ENCODE results near the gene RNF44.
A peak's percentile ranks its signal among the peaks of the same experiment; 100 is the strongest.

Gene RNF44

DNA sequence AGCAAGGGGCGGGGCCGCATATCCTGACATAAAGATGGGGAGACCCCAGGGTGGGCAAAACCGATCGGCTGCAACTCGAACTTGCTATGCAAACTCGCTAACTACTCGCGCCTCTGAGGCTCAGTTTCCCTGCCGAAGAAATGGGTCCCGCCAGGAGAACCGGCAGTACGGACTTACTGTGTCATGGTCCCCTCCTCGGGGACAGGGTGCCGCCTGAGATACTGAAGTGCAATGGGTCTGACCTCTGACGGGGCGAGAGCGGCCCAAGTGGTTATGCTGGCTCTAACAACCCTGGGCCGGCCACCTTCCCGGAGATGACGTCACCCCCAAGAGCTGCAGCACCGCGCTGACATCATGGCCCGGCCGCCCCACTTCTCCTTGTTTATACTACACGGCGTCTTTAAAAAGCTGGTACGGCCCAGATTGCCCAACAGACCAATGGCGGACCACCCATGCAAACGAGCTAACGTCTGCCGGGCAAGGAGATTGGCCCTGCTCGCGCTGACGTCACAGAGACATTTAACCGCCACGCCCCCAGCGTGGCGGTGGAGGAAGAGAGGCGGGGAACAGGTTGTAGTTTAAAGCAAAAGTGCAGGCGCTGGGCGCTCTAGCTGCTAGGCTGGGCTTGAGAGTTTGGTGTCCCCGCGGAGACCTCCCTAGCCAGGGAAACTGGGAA is 490 bp upstream of the RNF44 start:
- DNase-seq (ENCODE audit: low read depth, low spot score) = peak; percentile 98

DNA sequence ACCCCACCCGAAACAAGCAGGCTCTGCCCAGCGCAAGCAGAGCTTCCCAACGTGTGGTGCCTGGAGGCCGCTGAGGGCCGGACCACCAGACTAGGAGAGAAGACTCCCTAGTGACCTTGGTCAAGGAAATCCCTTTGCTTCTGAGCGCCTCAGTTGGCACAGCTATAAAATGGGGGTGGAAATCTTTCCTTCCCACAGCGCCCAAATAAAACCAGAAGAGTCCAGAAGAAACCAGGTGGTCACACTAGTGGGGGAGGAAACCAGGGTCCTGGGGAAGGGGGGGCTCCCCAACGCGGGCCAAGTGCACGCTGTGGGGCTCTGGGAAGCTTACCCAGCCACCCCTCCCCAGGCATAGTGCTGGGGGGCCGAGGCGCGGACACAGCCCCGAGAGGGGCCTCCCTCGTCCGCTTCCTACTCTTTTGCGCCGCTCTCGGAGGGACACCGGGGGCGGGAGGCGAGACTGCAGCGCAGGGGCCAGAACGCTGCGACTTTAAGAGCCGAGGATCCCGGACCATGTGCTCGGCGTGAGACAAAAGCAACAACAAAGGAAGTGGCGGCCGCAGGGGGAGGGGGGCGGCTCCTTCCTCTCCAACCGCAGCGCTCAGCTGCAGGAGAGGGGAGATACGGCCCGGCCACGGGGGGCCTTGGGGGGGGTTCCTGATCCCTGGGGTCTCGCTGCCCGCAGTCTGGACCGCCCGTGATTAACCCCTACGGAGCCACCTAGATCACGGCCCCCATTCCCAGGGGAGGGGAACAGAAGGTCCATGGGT is 885 bp downstream of the RNF44 start:
- DNase-seq (ENCODE audit: low read depth, low spot score) = no peak

More for the DNA sequence above, 490 bp upstream of the RNF44 start:
- peak overlapping the region; percentile 93 for H3K27ac ChIP-seq

DNA sequence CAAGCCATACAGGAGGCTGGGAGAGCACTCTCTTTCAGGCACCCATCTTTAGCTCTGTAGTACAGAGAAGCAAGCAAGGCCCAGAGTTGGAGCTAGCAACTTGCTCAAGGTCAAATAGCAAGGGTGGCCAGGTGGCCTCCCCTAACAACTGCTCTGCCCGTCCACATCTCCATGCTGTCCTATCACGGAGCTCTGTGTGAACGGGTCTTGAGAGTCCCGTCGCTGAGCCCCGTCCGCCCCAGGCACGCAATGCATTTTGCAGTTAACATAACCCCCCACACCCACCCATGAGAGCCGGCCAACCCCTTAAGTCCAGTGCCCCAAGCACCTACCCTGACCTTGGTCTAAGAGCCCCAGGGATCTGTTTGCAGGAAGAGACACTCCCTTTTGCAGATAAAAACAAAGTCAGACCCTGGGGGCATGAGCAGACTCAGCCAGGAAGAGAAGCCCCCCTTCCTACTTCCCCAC is 1.5 kb downstream of the RNF44 start:
- DNase-seq (ENCODE audit: low read depth, low spot score) = no peak

More for the DNA sequence above, 885 bp downstream of the RNF44 start:
- H3K27ac ChIP-seq = peak overlapping the region; percentile 93

DNA sequence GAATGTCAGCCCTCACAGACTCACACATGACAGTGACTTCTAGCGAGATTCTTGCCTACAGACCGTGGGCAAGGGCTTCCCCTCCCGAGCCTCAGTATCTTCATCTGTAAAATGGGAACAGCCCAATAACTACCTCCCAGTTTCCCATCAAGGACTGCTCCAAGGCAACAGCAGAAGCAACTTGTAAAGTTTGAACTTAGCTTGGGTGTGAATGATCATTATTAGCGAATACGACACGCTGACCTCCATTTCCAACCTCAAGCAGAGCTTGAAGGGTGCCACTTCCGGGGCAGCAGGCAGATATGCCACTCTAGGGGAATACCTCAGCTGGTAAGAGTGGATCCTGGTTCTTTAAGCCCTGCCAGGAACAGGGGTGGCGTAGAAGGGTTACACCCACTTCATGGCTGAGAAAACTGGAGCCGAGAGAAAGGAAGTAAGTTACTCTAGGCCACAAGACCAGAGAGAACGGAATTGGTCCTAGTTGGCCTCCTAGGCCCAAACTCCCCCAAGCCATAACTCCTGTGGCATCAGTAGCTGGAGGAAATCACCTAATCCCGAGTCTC is 2.0 kb downstream of the RNF44 start:
- no peak for DNase-seq (ENCODE audit: low read depth, low spot score)
- peak overlapping the region; percentile 93 for H3K27ac ChIP-seq

More for the DNA sequence above, 1.5 kb downstream of the RNF44 start:
- H3K27ac ChIP-seq = peak overlapping the region; percentile 93

DNA sequence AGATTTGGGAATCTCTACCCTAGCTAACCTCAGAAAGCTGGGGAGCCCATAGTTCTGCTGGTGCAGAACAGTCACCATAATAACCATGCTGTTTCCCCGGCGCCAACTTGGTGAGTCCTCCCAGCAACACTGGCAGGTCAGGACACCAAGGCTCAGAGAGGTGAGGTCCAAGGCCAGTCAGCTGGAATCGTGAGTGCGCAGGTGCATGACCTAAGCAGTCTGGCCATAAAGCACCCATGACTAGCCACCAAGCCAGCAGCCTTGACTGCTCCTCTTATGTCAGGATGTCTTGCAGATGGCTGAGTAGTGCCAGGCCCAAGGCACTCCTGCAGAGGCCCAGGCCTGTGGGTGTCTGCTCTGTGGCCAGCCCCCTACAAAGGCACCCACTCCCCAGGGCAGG is 2.6 kb downstream of the RNF44 start:
- peak overlapping the region; percentile 93 for H3K27ac ChIP-seq
- DNase-seq (ENCODE audit: low read depth, low spot score) = no peak

DNA sequence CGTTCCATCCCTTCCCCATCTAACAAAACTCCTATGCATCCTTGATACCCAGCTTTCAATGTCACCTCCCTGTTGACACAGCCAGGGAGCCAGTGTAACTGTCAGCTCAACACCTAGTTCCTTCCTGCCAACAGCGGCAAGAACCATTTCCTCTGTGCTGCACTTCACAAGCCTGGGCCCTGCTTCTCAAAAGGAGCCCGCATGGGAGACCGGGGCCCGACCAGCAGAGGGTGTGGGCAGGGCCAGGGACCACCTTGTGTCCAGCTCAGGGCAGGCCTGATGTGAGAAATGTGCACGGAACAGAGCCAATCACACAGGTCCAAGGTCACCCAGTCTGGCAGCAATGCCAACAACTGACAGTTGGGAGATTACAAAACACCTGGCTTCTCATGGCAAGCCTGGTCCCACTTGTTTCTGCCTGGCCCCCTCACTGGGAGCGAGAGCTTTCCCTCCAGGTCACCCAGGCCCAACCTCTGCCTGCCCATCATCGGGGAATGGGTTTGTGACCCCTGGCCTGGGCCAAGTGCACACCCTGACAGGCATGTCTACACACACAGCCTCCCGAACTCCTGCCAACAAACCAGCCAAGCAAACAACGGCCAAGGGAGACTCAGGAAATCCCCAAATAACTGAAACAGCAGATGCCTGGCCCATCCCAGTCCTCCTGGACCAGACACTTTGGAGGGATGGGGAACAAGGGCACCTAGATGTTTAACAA is 3.1 kb downstream of the RNF44 start:
- peak overlapping the region; percentile 93 for H3K27ac ChIP-seq

DNA sequence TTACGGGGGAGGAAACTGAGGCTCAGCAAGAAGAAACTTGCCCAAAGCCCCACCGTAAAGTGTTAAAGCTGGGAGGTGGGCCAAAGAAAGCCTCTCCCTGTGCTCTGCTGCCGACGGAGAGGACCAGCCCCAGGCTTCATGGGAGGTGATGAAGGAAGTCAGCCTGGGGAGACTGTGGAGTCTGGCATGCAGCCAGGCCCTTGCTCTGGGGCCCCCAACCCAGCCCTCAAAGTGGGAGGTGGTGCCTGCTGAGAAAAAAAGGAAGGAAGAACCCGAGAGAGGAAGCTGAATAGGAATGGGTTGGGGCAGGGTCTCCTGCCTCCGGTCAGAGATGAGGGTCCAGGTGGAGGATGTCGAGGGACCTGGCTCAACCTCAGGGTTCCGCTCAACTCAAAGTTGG is 3.8 kb downstream of the RNF44 start:
- peak overlapping the region; percentile 93 for H3K27ac ChIP-seq

More for the DNA sequence above, 3.1 kb downstream of the RNF44 start:
- no peak for DNase-seq (ENCODE audit: low read depth, low spot score)

DNA sequence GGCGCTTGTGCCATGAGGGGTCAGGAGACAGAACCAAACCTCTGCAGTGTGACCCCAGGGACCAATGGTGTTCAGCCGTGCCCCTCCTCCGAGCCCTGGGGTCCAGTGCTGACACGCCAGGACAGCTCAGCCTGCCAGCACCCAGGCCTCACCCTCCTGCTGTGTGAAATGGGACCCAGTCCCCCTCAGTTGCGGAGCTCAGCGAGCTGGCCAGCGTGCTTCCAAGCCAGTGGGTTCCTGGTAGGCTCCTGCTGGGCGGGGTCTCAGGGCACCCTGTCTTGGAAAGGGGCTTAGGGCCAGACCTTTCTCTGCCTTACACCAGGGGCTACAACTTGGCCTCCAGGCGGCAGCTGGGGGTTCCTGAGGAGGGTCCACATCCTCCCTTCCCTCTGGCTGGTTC is 4.4 kb downstream of the RNF44 start:
- no peak overlapping the region for H3K27ac ChIP-seq
- no peak for DNase-seq (ENCODE audit: low read depth, low spot score)

More for the DNA sequence above, 3.8 kb downstream of the RNF44 start:
- DNase-seq (ENCODE audit: low read depth, low spot score) = no peak

DNA sequence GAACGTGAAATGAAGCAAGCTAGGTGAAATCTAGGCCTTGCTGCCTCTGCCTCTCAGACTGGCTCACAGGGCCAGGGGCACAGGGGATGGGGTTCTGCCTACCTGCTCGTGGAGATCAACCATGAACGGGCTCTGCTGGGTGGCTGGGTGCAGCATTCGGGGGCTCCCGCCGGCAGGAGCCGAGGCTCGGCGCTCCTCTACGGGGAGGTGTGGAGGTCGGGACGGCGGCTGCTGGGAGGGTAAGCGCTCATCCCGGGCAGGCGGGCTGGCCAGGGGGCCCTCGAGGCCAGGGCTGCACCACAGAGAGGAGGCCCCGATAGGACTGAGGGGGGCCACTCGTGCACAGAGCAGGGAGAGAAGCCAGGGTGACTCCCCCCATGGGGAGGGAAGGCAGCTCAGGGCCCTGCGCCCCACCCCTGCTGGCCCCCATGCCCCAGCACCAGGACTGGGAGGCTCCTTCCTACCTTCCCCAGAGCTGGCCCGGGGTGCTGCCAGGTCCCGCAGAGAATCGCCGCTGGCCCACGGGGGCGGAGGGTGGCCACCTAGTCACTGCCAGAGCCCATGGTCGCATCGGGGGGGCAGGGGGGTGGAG is 5.2 kb downstream of the RNF44 start:
- DNase-seq (ENCODE audit: low read depth, low spot score) = no peak
- H3K27ac ChIP-seq = no peak overlapping the region

DNA sequence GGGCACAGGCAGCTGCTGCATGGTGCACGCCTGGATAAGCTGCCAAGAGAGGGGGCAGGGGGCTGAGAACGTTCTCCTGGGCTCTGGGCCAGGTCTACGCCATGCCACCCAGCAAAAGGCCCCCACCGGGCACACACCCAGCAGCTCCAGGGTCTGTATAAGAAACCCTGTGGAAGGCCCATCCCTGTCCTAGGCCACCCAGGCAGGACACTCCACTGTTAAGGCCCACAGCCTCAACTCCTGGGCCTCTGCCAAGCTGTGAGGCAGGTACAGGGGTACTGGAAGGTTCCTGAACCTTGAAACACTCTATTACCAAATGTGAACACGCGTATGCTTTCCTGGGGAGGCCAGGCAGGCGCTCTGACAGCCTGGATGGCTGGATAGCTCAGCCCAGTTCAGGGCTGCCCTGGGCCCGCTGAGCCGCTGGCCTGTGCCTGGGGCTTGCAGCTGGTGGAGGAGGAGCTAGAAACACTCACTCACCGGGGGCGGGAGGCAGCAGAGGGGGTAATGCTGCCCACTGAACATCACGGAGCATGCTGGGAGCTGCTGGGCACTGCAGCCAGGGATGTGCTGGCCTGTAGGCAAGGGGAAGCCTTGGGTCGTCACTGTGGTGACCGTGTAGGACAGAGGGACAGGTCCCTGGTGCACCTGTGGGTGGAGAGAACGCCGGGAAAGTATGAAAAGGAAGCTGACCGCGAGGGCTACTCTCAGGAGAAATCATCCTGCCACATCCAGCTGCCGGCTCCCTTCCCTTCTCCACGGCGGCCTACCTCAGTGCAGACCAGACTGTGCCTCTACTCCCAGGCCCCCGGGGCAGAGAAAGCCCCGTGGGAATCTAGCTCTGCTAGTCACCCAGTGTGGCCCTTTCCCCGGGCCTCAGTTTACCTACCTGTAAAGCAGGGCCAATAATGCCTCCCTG is 6.0 kb downstream of the RNF44 start:
- no peak overlapping the region for H3K27ac ChIP-seq
- DNase-seq (ENCODE audit: low read depth, low spot score) = no peak

DNA sequence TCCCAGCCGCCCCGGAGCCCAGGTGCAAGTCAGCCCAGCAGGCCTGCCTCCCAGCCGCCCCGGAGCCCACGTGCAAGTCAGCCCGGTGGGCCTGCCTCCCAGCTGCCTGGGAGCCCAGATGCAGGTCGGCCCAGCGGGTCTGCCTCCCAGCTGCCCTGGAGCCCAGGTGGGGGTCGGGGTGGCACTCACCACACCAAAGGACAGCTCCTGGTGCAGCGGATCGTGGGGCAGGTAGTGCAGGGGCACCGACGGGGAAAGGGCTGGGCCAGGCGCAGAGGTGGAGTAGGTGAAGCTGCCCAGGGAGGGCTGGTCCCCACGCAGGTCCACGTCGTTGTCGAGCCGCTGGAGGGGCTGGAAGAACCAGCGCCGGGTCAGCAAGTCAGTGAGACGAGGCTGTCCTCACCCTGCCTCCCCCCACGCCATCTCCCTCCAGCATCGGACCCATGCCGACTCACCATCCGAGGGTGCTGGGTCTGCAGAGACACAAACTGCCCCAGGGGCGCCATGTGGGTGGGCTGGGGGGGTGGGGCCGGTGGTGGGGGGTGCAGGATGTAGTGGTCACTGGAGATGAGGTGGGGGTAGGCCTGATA is 6.7 kb downstream of the RNF44 start:
- H3K27ac ChIP-seq = no peak overlapping the region
- DNase-seq (ENCODE audit: low read depth, low spot score) = no peak

DNA sequence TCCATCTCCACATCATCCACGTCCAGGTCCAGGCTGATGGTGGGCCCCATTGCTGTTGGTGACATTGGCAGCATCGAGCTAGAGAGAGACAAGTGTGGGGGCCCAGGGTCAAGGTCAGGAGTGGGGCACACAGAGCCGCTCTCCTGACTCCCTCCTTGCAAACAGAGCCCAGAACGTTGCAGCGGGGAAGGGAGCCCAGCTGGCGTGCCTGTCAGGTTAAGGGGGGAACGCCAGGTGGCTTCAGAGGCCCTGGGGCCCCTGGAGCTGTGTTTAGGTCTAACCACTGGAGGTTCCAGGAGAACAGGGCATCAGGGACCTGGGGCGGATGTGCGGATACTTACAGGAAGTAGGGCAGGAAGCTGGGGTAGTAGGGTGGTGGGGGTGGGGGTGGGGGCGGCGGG is 7.5 kb downstream of the RNF44 start:
- no peak for DNase-seq (ENCODE audit: low read depth, low spot score)
- no peak overlapping the region for H3K27ac ChIP-seq

DNA sequence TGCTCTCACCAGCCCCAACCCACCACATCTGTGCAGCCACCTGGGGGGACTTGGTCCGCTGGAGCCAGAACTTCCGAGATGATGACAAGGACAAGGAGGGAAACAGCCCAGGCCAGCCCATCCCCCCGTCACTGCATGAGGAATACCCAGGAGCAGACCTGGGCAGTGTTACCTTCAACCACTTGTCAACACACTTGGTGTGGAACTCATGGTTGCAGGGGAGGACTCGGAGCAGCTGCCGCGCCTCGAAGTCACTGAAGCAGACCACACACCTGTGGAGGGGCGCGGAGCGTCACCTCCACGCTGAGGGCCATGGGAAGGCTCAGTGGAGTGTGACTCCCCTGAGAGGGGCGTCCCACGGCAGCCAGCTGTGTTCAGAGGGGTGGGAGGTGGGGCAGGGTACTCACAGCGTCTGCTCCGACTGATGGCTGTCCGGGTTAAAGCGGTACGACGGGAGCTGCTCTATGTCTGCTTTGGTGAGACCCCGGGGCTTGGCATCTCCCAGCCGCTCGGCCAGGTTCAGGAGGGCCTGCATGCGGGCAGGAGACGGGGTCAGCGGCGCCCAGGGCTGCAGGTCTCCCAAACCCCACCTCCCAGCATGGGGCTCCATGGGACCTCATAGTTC is 8.0 kb downstream of the RNF44 start:
- no peak overlapping the region for H3K27ac ChIP-seq
- no peak for DNase-seq (ENCODE audit: low read depth, low spot score)

DNA sequence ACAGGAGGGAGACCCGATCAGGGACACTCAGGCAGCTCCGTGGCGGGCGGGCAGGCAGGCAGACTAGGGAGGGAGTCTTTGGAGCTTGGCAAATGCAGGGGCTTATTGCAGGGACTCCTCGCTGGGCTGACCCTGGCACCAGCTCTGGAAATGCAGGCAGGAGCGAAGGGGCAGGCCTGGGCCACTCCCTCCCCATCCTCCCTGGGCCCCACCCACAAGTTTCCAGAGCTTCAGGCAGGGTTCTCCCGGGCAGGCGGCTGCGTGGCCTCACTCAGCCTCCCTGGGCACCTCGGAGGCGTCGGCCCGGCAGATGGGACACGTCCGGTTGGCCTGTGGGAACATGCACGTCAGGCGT is 8.5 kb downstream of the RNF44 start:
- DNase-seq (ENCODE audit: low read depth, low spot score) = no peak
- H3K27ac ChIP-seq = no peak overlapping the region

DNA sequence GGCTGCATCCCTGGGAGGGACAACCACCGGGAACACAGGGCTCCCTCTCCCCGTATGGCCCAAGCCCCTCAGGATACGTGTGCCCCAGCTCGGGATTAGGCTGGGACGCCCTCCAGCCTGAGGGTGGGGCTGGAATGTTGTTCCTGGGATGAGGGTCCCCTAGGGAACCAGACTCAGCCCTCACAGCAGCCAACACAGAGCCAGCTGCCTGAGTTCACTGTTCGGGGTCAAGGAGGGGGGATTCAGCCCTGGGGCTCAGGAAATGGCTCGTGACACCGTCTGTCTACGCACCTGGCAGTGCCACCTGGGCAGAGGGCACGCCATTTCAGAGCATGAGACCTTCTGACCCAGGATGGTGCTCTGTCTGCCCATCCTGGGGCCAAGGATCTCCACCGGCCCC is 8.9 kb downstream of the RNF44 start:
- no peak for DNase-seq (ENCODE audit: low read depth, low spot score)
- no peak overlapping the region for H3K27ac ChIP-seq

DNA sequence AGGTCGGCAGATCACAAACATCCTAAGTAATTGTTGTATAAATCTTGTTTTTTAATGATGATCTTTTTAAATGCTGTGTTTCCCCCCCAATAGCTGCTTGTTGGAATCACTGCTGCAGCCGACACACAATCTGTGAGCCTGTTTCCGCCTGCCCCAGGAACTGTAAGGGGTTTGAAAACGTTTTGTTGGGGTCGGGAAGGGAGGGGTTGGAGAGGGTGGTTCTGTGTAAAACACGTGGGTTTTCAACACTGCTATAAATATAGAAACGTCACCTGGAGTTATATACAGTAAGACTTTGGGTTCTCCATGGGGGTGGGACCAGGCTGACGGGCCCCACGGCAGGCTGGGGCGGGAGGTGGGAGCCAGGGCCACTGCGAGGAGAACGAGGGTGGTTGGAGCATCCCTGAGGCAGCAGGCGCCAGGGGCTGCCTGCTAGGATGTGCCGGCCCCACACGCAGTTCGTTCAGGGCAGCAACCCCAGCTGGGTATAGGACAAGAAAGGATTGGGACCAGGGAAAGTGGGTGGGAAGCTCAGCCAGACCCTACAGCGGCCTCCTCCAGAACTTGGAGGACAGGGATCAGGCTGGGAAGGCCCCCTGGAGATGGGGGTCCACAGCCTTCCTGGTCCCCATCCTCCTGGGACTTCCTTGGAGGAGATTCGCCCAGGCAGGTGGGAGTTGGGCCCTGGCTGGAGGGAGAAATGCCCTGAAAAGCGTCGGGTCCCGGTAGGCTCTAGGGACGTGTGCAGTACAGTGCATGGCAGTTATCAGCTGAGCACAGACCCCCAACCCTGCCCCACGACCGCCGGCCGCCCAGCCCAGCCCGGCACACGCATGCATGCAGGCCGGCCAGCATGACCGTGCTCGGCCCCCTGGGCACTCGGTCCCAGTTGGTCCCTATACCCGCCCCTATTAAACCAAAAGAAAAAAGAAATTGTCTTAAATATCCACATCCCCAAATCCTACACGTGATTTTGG is 9.7 kb downstream of the RNF44 start:
- H3K27ac ChIP-seq = no peak overlapping the region
- no peak for DNase-seq (ENCODE audit: low read depth, low spot score)

DNA sequence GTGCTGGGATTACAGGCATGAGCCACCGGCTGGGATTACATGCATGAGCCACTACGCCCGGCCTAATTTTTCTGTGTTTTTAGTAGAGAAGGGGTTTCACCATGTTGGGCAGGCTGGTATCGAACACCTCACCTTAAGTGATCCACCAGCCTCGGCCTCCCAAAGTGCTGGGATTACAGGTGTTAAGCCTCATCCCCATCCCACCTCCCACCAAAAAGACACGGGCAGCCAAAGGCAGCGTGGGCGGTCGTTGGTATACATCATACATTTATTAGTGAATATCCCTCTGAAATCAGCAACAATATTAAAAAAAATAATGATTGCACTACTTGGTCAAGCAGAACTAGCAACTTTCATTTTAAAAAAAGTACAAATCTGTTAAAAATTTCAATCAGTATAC is 10.7 kb downstream of the RNF44 start:
- H3K27ac ChIP-seq = no peak overlapping the region
- no peak for DNase-seq (ENCODE audit: low read depth, low spot score)
